Astrocyte of the cerebellum (primary cell): ENCODE results near the gene CALR.

Experiments used
- DNase-seq: peaks from one replicate; pipeline ENCODE4 v3.0.0-alpha.2; 2011; ENCODE audit warnings: low read depth
- H3K4me3 ChIP-seq: 2 replicates; pipeline ENCODE4 v1.5.1; 2011; ENCODE audit warnings: mild to moderate bottlenecking, low read depth, low read length, moderate library complexity
- in situ Hi-C: cut with HindIII; loops from 2 replicates; pipeline ENCODE4 v1.10.0; 2017; ENCODE audit warnings: low sequenced_read_pairs
- TF ChIP-seq, protein P1 (sequence below): IDR thresholded peaks from 2 replicates; pipeline ENCODE4 v1.5.1; 2012; ENCODE audit warnings: low read length, low read depth, moderate library complexity, mild to moderate bottlenecking; ENCODE audit errors: missing control alignments

CALR gene

DNA sequence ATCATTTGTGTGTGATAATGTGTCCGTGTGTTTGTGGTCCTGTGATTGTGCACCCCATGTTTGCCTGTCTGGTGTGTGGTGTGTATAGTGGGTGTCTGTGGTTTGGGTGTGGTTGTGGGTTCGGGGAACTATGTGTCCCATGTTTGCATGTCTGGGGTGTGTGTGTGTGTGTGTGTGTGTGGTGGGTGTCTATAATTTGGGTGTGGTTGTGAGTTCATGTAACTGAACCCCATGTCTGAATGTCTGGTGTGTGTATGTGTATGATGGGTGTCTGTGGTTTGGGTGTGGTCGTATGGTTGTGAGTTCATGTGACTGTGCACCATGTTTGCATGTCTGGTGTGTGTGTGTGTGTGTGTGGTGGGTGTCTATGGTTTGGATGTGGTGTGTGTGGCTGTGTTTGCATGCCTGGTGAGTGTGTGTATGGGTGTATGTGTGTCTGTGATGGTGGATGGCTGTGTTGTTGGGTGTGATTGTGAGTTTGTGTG, 45.8 kb downstream of the CALR start:
- in situ Hi-C loops: no loop called here
- TF ChIP-seq, protein P1, sequence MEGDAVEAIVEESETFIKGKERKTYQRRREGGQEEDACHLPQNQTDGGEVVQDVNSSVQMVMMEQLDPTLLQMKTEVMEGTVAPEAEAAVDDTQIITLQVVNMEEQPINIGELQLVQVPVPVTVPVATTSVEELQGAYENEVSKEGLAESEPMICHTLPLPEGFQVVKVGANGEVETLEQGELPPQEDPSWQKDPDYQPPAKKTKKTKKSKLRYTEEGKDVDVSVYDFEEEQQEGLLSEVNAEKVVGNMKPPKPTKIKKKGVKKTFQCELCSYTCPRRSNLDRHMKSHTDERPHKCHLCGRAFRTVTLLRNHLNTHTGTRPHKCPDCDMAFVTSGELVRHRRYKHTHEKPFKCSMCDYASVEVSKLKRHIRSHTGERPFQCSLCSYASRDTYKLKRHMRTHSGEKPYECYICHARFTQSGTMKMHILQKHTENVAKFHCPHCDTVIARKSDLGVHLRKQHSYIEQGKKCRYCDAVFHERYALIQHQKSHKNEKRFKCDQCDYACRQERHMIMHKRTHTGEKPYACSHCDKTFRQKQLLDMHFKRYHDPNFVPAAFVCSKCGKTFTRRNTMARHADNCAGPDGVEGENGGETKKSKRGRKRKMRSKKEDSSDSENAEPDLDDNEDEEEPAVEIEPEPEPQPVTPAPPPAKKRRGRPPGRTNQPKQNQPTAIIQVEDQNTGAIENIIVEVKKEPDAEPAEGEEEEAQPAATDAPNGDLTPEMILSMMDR: no peak
- DNase-seq: no peak
- H3K4me3 ChIP-seq: no peak overlapping the region

DNA sequence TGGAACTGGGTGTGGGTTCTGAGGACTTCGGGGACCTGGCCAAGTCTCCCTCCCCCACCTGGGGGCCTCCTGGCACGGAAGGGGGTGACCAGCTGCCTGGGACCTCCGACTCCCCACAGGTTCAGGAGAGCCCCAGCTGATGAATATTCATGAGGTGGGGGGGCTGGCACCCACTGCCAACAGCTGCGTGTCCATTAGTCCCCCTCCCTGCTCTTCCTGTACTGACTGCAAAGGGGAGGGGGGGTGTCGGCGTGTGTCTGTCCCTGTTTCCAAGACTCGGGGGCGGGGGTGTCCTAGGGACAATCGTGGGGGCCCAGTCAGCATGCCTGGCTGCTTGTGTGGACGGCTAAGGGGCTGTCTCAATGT, 46.3 kb downstream of the CALR start:
- no peak overlapping the region for H3K4me3 ChIP-seq
- TF ChIP-seq, protein P1: no peak
- no peak for DNase-seq
- in situ Hi-C loops: no loop called here

DNA sequence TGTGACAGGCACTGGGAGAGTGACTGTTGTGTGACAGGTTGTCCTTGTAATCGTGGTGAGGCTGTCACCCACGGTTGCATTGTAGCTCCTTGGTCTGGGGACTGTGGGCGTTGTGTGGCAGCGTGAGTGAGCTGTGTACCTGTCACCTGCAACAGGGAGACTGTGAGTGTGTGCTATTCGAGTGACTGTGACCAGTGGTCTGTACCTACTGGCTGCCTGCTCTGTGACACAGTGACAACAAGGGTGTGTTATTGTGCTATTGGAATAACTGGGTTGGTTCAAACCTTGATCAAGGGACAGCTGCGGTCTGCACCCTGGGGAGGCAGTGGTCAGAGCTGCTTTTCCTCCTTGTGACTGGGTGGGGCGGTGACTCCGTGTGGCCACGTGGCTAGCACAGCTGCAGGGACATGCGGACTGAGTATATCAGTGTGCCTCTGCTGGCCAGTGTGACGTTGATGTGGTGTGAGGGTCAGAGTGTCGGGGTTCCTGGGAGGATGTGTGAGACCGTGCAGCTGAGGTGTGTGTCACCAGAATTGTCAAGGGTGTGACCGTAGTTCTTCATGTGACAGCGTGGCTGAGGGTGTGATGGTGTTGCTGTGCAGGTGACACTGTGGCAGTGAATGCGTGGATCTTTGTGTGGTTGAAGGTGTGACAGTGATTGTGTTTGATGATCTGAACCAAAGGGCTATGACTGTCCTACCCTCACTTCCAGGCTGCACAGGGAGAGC, 46.8 kb downstream of the CALR start:
- TF ChIP-seq, protein P1: no peak
- H3K4me3 ChIP-seq: no peak overlapping the region
- in situ Hi-C loops: no loop called here
- DNase-seq: no peak

DNA sequence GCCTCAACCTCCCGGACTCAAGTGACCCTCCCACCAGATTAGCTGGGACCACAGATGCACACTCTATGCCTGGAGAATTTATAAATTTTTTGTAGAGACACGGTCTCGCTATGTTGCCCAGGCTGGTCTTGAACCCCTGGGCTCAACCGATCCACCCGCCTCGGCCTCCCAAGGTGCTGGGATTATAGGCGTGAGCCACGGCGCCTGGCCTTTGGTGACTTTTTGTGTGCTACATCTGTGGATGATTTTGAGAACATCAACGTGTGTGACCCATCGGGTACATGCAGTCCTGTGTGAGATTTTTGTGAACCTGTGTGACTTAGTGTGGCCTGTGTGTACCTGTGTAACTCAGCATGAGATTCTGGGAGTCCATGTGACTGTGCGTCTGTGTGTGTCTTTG, 48.3 kb downstream of the CALR start:
- in situ Hi-C loops: no loop called here
- TF ChIP-seq, protein P1: no peak
- DNase-seq: no peak
- H3K4me3 ChIP-seq: no peak overlapping the region

DNA sequence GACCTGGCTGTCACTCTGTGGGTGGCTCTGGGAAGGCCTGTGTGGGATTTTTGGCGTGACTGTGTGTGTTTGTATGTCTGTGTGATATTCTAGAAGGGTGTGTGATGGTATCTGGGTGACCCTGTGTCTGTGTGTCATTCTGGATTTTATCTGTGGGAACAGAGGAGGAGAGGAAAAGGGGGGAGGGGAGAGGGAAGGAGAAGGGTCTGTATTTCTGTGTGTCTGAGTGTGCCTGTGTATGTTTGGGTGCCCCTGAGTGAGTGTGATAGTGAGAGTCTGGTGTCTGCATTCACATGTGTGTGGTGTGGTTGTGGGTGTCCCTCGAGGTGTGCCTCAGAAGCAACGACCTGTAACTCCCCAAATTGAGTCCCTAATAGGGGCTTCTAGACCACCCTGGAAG, 48.8 kb downstream of the CALR start:
- TF ChIP-seq, protein P1: no peak
- no peak overlapping the region for H3K4me3 ChIP-seq
- in situ Hi-C loops: no loop called here
- DNase-seq: no peak

DNA sequence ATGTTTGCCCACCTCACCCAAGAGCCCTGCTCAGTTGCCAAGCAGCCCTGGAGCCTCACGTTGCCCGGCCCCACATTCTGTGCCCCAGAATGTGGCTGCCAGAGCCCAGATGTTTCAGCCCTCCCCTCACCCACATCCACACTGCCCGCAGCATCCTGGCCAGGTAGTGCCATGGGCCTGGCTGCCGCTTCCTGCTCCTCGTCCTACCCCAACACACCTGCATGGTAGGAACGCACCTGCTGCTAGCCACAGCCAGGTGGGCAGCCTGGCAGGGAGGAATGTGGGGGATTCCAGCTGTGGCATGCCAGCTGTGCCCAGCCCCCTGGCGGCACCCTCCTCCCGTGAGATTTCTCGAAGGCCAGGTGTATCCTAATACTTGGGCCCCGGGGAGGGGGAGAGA, 49.4 kb downstream of the CALR start:
- no peak for DNase-seq
- H3K4me3 ChIP-seq: no peak overlapping the region
- TF ChIP-seq, protein P1: no peak
- in situ Hi-C loops: no loop called here

DNA sequence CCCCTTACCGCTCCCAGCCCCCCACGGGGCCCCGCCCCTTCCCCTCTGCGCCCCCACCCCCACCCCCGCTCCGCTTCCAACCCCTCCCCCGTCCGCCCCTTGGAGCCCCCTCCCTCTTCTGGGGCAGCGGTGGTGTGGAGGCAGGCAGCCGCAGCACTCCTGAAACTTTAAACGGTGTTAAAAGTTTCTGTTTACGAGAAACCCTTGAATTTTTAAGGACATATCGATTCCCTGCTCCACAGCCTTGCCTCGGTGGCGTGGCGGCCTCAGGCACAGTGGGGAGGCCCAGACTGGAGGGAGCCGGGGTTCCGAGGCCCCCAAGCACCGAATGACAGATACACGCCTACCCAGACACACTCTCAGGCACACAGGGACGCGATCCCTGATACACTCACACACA, 52.0 kb downstream of the CALR start:
- no peak overlapping the region for H3K4me3 ChIP-seq
- TF ChIP-seq, protein P1: no peak
- DNase-seq: no peak
- in situ Hi-C loops: no loop called here
